Transverse colon (tissue), 4 donors: ENCODE results near the gene FCAR. TPM values are rescaled to one million over a fixed set of nuclear protein-coding genes. Genes with fewer than 3 reads are reported as not detected.
"Not testable (repeated sequence)": the region's sequence is repeated elsewhere in the genome, so short reads cannot be mapped to it uniquely, and the experiment has no call there.

Source experiments
- DNase-seq: peaks from one replicate; pipeline ENCODE4 v3.0.0-alpha.2; 2019
- H3K27ac ChIP-seq, 4 donors: fragments of 200-600 bp; sonication (generic); 2 replicates each; pipeline ENCODE4 v1.5.1; 2016 to 2018; ENCODE audit warnings: inconsistent platforms in 4 of 4
- H3K27me3 ChIP-seq: fragments of 200-600 bp; sonication (generic); 2 replicates; pipeline ENCODE4 v1.5.1; 2017; ENCODE audit warnings: inconsistent platforms
- H3K36me3 ChIP-seq, 4 donors: fragments of 200-600 bp; sonication (generic); 2 replicates each; pipeline ENCODE4 v1.5.1; 2017 to 2019; ENCODE audit warnings: inconsistent platforms in 4 of 4
- H3K4me1 ChIP-seq, 4 donors: fragments of 200-600 bp; sonication (generic); 2 replicates each; pipeline ENCODE4 v1.5.1; 2017 to 2020; ENCODE audit warnings: inconsistent platforms in 4 of 4
- H3K4me3 ChIP-seq, 4 donors: fragments of 200-600 bp; sonication (generic); 1 replicate in 1 of 4; 2 replicates in 3 of 4; pipeline versions ENCODE4 v1.5.1 to v1.6.1; 2017 to 2019; ENCODE audit warnings: inconsistent platforms in 4 of 4
- H3K9me3 ChIP-seq, 2 donors: fragments of 200-600 bp; sonication (generic); 2 replicates each; pipeline ENCODE4 v1.5.1; 2017 to 2019; ENCODE audit warnings: inconsistent platforms in 2 of 2
- EP300 ChIP-seq: sonication (generic); formaldehyde crosslinking; IDR thresholded peaks from one replicate; pipeline ENCODE4 v1.6.1; 2017; ENCODE audit warnings: antibody characterized with exemption, low read depth
- POLR2A ChIP-seq: fragments of 450-650 bp; IDR thresholded peaks from one replicate; pipeline ENCODE4 v1.6.1; 2016; ENCODE audit warnings: antibody characterized with exemption, mild to moderate bottlenecking, moderate library complexity
- POLR2AphosphoS5 ChIP-seq, 3 donors: sonication (generic); formaldehyde crosslinking; IDR thresholded peaks; one replicate each; pipeline ENCODE4 v1.6.1; 2016; ENCODE audit warnings: antibody characterized with exemption in 3 of 3
- WGBS, 2 donors: methylation state at CpG; one replicate each; pipeline ENCODE4 v1.1.5; 2018; ENCODE audit warnings: low coverage in 1 of 2; 5-methylcytosine and 5-hydroxymethylcytosine counted together
- in situ Hi-C, 4 donors: fragments of 200-750 bp; cut with MboI; loops; one replicate each; pipeline versions ENCODE4 v1.15.0 to v1.15.1; 2017; ENCODE audit warnings: low sequenced_read_pairs in 3 of 4, low pct_ligation_motif_present in 1 of 4, low pct_unique_long_range_greater_than_20kb in 1 of 4
- intact Hi-C: fragments of 100-400 bp; cut with DNase I; formaldehyde crosslinking; loops from one replicate; pipeline ENCODE4 v1.15.1; 2023; ENCODE audit warnings: low total_unique reads
- total RNA-seq, 4 donors: library from RNA; depleted of rRNA; stranded (reverse); fragments of >200 nt; gene quantifications; one replicate each; pipeline ENCODE4 v1.1.0, GENCODE V29; 2016
- TF ChIP-seq, protein P1 (sequence below), 5 experiments: fragments of 200-600 bp in 3 of 5; fragments of 450-650 bp in 2 of 5; sonication (generic) in 3 of 5; IDR thresholded peaks; 1 replicate in 2 of 5; 2 replicates in 3 of 5; pipeline ENCODE4 v1.5.1; 2016 to 2017; ENCODE audit warnings: antibody characterized with exemption in 5 of 5, inconsistent platforms in 3 of 5, mild to moderate bottlenecking in 2 of 5, moderate library complexity in 1 of 5

FCAR gene
- total RNA-seq, 4 donors from 2014 or later = not detected

DNA sequence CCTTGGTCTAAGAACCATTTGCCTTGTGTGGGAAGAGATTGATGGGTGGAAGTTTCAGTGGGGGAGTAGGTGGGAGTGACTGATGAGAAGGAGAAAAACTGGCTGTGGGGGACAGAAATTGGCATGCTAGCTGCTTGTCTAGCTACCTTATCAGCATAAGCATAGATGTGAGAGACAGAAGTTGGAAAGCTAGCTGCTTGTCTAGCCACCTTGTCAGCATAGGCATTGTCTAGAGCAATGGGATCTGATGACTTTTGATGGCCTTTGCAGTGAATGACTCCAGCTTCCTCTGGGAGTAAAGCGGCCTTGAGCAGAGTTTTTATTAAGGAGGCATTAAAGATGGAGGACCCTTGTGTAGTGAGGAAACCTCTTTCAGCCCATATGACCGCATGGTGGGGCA, 22.0 kb downstream of the FCAR start:
- DNase-seq = no peak
- Histone ChIP-seq H3K4me1 (no peaks in the 10 kb centered on the region), H3K9me3 (no peaks in the 10 kb centered on the region), H3K27me3 (no peaks in the 10 kb centered on the region), H3K27ac (no peak overlapping the region), H3K36me3 (no peaks in the 10 kb centered on the region), H3K4me3 (no peak overlapping the region)
- 70 to 90% methylated on average over 2 of the region's 2 CpGs for WGBS, 2 donors
- intact Hi-C loops (no loop called here), in situ Hi-C loops (no loop called here)
- TF ChIP-seq POLR2AphosphoS5 (IDR thresholded peaks at IDR 0.05) (no peak), EP300 (no peak), POLR2A (no peak)
- TF ChIP-seq, protein P1, sequence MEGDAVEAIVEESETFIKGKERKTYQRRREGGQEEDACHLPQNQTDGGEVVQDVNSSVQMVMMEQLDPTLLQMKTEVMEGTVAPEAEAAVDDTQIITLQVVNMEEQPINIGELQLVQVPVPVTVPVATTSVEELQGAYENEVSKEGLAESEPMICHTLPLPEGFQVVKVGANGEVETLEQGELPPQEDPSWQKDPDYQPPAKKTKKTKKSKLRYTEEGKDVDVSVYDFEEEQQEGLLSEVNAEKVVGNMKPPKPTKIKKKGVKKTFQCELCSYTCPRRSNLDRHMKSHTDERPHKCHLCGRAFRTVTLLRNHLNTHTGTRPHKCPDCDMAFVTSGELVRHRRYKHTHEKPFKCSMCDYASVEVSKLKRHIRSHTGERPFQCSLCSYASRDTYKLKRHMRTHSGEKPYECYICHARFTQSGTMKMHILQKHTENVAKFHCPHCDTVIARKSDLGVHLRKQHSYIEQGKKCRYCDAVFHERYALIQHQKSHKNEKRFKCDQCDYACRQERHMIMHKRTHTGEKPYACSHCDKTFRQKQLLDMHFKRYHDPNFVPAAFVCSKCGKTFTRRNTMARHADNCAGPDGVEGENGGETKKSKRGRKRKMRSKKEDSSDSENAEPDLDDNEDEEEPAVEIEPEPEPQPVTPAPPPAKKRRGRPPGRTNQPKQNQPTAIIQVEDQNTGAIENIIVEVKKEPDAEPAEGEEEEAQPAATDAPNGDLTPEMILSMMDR (IDR thresholded peaks at IDR 0.05) = no peak

GRCh38 chr19:54898685-54899084, 24.6 kb downstream of the FCAR start:
- H3K27ac ChIP-seq, H3K27me3 ChIP-seq, H3K36me3 ChIP-seq, H3K9me3 ChIP-seq, DNase-seq, in situ Hi-C loops, intact Hi-C loops, H3K4me1 ChIP-seq, H3K4me3 ChIP-seq: not testable (repeated sequence)
- 81 to 89% methylated on average over 3 to 7 of the region's 7 CpGs for WGBS, 2 donors

GRCh38 chr19:54899646-54900045, 25.6 kb downstream of the FCAR start:
- 66 to 83% methylated on average over 9 of the region's 9 CpGs for WGBS, 2 donors
- H3K4me1 ChIP-seq, intact Hi-C loops, in situ Hi-C loops, H3K4me3 ChIP-seq, DNase-seq, H3K27ac ChIP-seq, H3K27me3 ChIP-seq, H3K9me3 ChIP-seq, H3K36me3 ChIP-seq: not testable (repeated sequence)

GRCh38 chr19:54901153-54901552, 27.1 kb downstream of the FCAR start:
- DNase-seq, H3K4me3 ChIP-seq, H3K27me3 ChIP-seq, in situ Hi-C loops, H3K9me3 ChIP-seq, H3K36me3 ChIP-seq, H3K4me1 ChIP-seq, H3K27ac ChIP-seq, intact Hi-C loops: not testable (repeated sequence)
- WGBS, 2 donors = 69 to 85% methylated on average over 6 to 8 of the region's 8 CpGs

DNA sequence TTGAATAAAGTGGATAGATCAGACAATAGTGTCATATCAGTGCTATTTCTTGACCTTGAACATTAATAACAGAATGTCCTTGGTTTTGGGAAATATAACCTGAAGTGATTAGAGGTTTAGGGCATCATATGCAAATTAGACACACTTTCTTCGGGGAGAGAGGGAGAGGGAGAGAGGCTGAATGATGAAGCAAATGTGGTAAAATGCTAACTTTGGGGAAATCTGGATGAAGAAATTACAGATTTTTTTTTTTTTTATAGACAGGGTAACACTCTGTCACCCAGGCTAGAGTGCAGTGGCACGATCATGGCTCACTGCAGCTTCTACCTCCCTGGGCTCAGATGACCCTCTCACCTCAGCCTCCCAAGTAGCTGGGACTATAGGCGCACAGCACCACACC, 28.0 kb downstream of the FCAR start:
- Histone ChIP-seq H3K27me3 (no peaks in the 10 kb centered on the region), H3K9me3 (no peaks in the 10 kb centered on the region), H3K4me3 (no peak overlapping the region), H3K4me1 (no peaks in the 10 kb centered on the region), H3K36me3 (no peaks in the 10 kb centered on the region), H3K27ac (no peak overlapping the region)
- 73% methylated on average over 3 of the region's 3 CpGs; no CpG with 5 or more reads in 1 of the 2 donors for WGBS, 2 donors
- DNase-seq = no peak
- in situ Hi-C loops (no loop called here), intact Hi-C loops (no loop called here)
- TF ChIP-seq EP300 (no peak), POLR2A (no peak), POLR2AphosphoS5 (IDR thresholded peaks at IDR 0.05) (no peak)
- TF ChIP-seq, protein P1 (IDR thresholded peaks at IDR 0.05) = no peak

DNA sequence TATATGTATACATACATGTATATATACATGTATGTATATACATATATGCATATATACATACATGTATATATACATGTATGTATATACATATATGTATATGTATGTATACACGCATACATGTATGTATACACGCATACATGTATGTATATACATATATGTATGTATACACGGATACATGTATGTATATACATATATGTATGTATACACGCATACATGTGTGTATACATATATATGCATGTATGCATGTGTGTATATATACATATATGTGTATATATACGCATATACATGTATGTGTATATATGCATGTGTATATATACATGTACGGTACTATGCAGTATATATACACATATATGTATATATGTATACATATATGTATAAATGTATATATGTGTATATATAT, 29.3 kb downstream of the FCAR start:
- WGBS, 2 donors = 89 to 92% methylated on average over 6 of the region's 6 CpGs
- no peak overlapping the region for H3K27ac ChIP-seq
- in situ Hi-C loops = no loop called here
- intact Hi-C loops = no loop called here
- no peaks in the 10 kb centered on the region for H3K36me3 ChIP-seq
- no peaks in the 10 kb centered on the region for H3K9me3 ChIP-seq
- DNase-seq = no peak
- H3K4me1 ChIP-seq = no peaks in the 10 kb centered on the region
- no peak overlapping the region for H3K4me3 ChIP-seq
- TF ChIP-seq POLR2AphosphoS5 (IDR thresholded peaks at IDR 0.05) (no peak), POLR2A (no peak), EP300 (no peak)
- TF ChIP-seq, protein P1 (IDR thresholded peaks at IDR 0.05) = no peak
- no peaks in the 10 kb centered on the region for H3K27me3 ChIP-seq

- in situ Hi-C loops, H3K27ac ChIP-seq: not testable (repeated sequence)
- 71 to 77% methylated on average over 3 to 4 of the region's 4 CpGs for WGBS, 2 donors
Observed at GRCh38 chr19:54904261-54904660, 30.2 kb downstream of the FCAR start.

More at GRCh38 chr19:54904261-54904660, 30.2 kb downstream of the FCAR start:
- H3K4me1 ChIP-seq, DNase-seq, H3K9me3 ChIP-seq, H3K4me3 ChIP-seq, H3K27me3 ChIP-seq, H3K36me3 ChIP-seq, intact Hi-C loops: not testable (repeated sequence)
